ENCODE results near the gene TET1. TPM values are rescaled to one million over a fixed set of nuclear protein-coding genes. Genes with fewer than 3 reads are reported as not detected.
A peak's percentile ranks its signal among the peaks of the same experiment; 100 is the strongest.
"Not testable (repeated sequence)": the region's sequence is repeated elsewhere in the genome, so short reads cannot be mapped to it uniquely, and the experiment has no call there.

The TET1 gene
- total RNA-seq, result 0.56 TPM

- peak; percentile 55 for ATAC-seq
Observed at GRCh38 chr10:68560186-68560942, at the start of gene TET1. Gene TET1, plus strand, starts transcription at chr10:68560337. Its CDS starts 12,002 bp downstream, at chr10:68572339.

DNA sequence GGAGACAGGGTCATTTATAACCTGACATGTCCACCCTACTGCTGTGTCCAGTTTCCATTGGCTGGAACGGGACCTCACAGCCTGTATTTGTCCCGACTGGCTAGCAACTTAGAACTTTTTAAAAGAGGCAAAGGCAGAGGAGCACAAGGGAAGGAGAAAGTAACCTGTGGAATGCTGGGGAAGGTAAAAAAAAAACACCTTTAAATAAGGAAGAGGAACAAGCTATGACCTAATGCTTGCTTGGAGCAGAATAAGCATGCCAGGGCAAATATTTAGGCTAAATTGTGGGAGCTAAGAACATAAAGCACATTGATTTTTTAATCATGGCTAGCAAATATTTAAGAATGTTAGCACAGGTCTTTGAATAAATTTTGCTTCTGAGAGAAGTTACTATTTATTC is 43.9 kb upstream of the TET1 start:
- not testable (repeated sequence) for ATAC-seq

DNA sequence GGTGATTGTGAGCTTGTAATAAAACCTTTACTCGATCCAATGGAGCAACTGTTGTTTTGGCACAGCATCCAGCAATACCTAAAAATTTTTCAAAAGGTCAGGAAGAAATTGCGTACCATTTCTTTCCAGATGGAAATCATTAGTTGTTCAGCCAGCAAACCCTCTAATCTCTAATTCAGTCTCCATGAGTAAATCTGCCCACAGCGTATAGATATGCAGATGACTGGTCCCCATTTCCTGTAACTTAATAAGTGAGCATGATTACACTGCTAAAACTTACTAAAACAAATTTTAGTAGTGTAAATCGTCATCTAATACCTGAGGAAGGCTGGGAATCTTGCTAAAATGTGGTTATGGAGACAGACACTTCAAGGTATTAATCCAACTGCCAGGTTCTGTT is 43.4 kb upstream of the TET1 start:
- no peak for ATAC-seq

DNA sequence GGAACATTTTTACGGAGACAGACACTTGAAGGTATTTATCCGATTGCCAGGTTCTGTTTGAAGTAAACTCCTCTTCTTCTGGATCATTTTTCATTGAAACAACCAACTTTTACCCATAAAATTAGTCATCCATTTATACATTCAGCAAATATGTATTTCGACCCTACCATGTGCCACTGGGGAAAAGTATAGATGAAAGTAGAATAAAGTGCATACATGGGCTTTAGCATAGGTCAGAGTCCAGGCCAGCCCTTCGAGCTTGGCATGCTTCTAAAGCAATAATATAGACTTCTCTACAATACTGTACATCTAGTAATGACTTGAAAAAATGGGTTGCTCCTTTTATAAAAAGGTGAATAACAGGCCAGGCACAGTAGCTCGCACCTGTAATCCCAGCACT is 42.9 kb upstream of the TET1 start:
- ATAC-seq, result no peak

DNA sequence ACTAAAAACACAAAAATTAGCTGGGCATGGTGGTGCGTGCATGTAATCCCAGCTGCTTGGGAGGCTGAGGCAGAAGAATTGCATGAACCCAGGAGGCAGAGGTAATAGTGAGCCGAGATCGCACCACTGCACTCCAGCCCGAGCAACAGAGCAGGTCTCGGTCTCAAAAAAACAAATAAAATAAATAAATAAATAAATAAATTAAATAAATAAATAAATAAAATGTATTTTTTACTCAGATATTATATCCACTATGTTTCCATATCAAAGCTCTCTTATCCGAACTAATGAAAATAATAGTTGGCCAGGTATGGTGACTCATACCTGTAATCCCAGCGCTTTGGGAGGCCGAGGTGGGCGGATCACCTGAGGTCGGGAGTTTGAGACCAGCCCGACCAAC is 41.5 kb upstream of the TET1 start:
- not testable (repeated sequence) for ATAC-seq

GRCh38 chr10:68525490-68526038 is 34.6 kb upstream of the TET1 start:
- not testable (repeated sequence) for ATAC-seq

- ATAC-seq, result peak; percentile 1
Observed at GRCh38 chr10:68526634-68527307, 33.4 kb upstream of the TET1 start.

DNA sequence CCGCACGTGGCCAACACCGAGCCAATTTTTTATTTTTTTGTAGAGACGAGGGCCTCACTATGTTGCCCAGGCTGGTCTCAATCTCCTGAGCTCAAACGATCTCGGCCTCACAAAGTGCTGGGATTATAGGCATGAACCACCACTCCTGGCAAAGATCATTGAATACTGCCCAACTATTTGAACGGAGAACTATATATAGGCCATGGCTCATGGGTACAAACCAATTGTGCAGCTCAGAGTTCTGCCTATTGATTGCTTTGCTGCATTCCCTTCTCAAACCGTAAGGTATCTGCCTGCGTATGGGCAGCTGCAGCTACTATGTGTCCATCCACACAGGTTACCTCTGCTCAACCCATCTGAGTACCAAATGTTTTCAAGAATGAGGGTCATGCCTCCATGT is 23.2 kb upstream of the TET1 start:
- ATAC-seq, result no peak

GRCh38 chr10:68537796-68538195 is 22.3 kb upstream of the TET1 start:
- ATAC-seq, result no peak

- ATAC-seq, result peak; percentile 87
Observed at GRCh38 chr10:68543004-68543918, 16.9 kb upstream of the TET1 start.

GRCh38 chr10:68550747-68551411 is 9.3 kb upstream of the TET1 start:
- peak; percentile 74 for ATAC-seq

- no peak for ATAC-seq
Observed at GRCh38 chr10:68553138-68553537, 7.0 kb upstream of the TET1 start.

DNA sequence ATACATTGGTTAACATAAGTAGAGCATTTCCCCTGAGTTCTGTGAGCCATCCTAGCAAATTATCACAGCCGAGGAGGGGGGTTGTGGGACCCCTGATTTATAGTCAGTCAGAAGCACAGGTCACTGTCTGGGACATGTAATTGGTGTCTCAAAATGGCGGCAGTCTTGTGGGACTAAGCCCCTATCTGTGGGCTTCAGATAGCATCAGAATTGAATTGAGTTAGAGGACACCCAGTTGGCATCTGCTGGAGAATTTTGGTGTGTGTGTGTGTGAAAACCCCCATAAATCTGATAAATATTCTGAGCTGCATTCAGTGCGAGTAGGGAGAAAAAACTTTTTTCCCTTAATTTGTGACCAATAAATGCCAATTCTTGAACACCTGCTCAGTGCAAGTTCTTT is 6.5 kb upstream of the TET1 start:
- ATAC-seq, result no peak

GRCh38 chr10:68558478-68558877 is 1.7 kb upstream of the TET1 start:
- ATAC-seq, result no peak

- ATAC-seq, result no peak
Observed at GRCh38 chr10:68559251-68559650, 886 bp upstream of the TET1 start.

GRCh38 chr10:68559841-68560185 is 324 bp upstream of the TET1 start:
- ATAC-seq, result no peak

GRCh38 chr10:68560943-68561864 is 1.1 kb downstream of the TET1 start:
- peak; percentile 11 for ATAC-seq

DNA sequence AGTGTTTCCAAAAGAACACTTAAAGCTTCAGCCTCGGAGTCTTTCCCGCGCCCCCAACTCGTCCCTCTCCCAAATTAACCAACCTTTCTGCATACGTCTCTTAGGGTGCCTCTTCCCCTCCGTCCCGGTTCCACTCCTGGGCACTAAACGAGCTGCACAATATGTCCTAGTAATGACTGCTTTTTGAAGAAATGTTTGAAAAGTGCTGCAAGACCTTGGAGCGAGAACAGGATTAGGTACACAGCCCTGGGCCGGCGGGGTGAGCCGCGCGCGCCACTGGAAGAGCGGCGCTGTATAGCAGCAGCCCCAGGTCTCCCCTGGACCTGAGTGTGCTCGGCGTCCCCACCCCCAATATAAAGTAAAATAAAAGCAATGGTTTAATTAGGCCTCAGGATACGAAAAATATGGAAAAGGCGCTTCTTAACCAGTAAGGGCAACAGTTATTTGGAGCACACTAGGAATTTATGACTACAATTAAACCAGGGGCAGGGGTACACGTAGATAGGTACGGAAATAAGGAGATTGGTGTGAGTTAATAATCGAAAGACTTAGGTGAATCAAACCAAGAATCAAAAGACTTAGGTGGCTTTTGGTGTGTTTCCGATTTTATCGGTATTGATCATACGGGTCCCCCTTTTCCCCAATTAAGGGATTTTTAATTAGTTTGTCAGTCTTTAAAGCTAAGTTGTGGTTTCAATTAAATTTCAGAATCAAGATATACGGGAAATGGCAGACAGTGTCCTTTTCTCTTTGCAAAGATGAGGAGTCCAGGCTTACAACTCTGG is 1.9 kb downstream of the TET1 start:
- no peak for ATAC-seq

GRCh38 chr10:68562661-68563570 is 2.8 kb downstream of the TET1 start:
- ATAC-seq, result no peak
